Neural cell (in vitro differentiated cells): ENCODE results near the gene PRRX2. TPM values are rescaled to one million over a fixed set of nuclear protein-coding genes. Genes with fewer than 3 reads are reported as not detected.

ENCODE experiments used
- H2AFZ ChIP-seq: fragments of 200-600, 300-800 bp; sonication (generic), shearing (Covaris generic); 2 replicates; pipeline ENCODE4 v1.6.0; 2014; ENCODE audit warnings: low read depth, mild to moderate bottlenecking, antibody characterized with exemption, low read length, moderate library complexity
- H3F3A ChIP-seq: fragments of 200-600 bp; shearing (Covaris generic); 2 replicates; pipeline ENCODE4 v1.6.1; 2016; ENCODE audit warnings: mild to moderate bottlenecking, moderate library complexity, mixed read lengths, antibody characterized with exemption, low read length; ENCODE audit not compliant: insufficient read depth, poor library complexity, severe bottlenecking
- H3K27ac ChIP-seq: fragments of 200-600, 300-800 bp; sonication (generic), shearing (Covaris generic); 2 replicates; pipeline ENCODE4 v1.5.1; 2014; ENCODE audit warnings: mild to moderate bottlenecking, low read length, moderate library complexity
- H3K27me3 ChIP-seq: fragments of 300-800, 200-600 bp; sonication (generic), shearing (Covaris generic); 2 replicates; pipeline ENCODE4 v1.6.0; 2014; ENCODE audit warnings: mild to moderate bottlenecking, low read depth, low read length, moderate library complexity; ENCODE audit not compliant: insufficient read depth
- H3K36me3 ChIP-seq: fragments of 300-800, 200-600 bp; sonication (generic), shearing (Covaris generic); 2 replicates; pipeline ENCODE4 v1.5.1; 2014; ENCODE audit warnings: mild to moderate bottlenecking, antibody characterized with exemption, low read length, moderate library complexity; ENCODE audit not compliant: insufficient read depth
- H3K4me2 ChIP-seq: fragments of 300-800, 200-600 bp; sonication (generic), shearing (Covaris generic); 2 replicates; pipeline ENCODE4 v1.6.0; 2014; ENCODE audit warnings: mild to moderate bottlenecking, low read length
- H3K4me3 ChIP-seq: fragments of 300-800, 200-600 bp; sonication (generic), shearing (Covaris generic); 2 replicates; pipeline ENCODE4 v1.5.1; 2014; ENCODE audit warnings: mild to moderate bottlenecking, low read length, moderate library complexity
- H3K79me2 ChIP-seq: fragments of 200-600 bp; shearing (Covaris generic); replicated peaks from 2 replicates; pipeline ENCODE4 v1.6.0; 2014; ENCODE audit warnings: mild to moderate bottlenecking, low read length, moderate library complexity; ENCODE audit not compliant: insufficient read depth
- H3K9ac ChIP-seq: fragments of 300-800, 200-600 bp; sonication (generic), shearing (Covaris generic); 2 replicates; pipeline ENCODE4 v1.6.1; 2016; ENCODE audit warnings: mild to moderate bottlenecking, low read length, mixed read lengths
- H3K9me2 ChIP-seq: fragments of 200-600 bp; shearing (Covaris generic); 2 replicates; pipeline ENCODE4 v1.6.1; 2016; ENCODE audit warnings: mild to moderate bottlenecking, low read length, mixed read lengths; ENCODE audit not compliant: insufficient read depth
- H3K9me3 ChIP-seq: fragments of 200-600, 300-800 bp; sonication (generic), shearing (Covaris generic); 2 replicates; pipeline ENCODE4 v1.6.1; 2016; ENCODE audit warnings: mild to moderate bottlenecking, mixed run types, low read length, moderate library complexity, mixed read lengths
- H4K20me1 ChIP-seq: fragments of 200-600 bp; shearing (Covaris generic); 2 replicates; pipeline ENCODE4 v1.6.1; 2016; ENCODE audit warnings: mild to moderate bottlenecking, mixed run types; ENCODE audit not compliant: insufficient read depth
- CTCF ChIP-seq: fragments of 450-650 bp; IDR thresholded peaks from 2 replicates; pipeline ENCODE4 v1.5.1; 2014; ENCODE audit warnings: antibody characterized with exemption, mild to moderate bottlenecking, moderate library complexity; ENCODE audit not compliant: poor library complexity, severe bottlenecking
- EP300 ChIP-seq: fragments of 450-650 bp; conservative IDR thresholded peaks from 2 replicates; pipeline ENCODE4 v1.6.1; 2014; ENCODE audit warnings: antibody characterized with exemption, mild to moderate bottlenecking, moderate library complexity; ENCODE audit not compliant: poor library complexity, severe bottlenecking
- EZH2 ChIP-seq: fragments of 200-600, 300-800 bp; shearing (Covaris generic), sonication (generic); IDR thresholded peaks from 2 replicates; pipeline ENCODE4 v1.6.1; 2014; ENCODE audit warnings: antibody characterized with exemption, low read length, borderline replicate concordance, mild to moderate bottlenecking; ENCODE audit not compliant: insufficient read depth, poor library complexity, severe bottlenecking
- MXI1 ChIP-seq: fragments of 450-650 bp; conservative IDR thresholded peaks from 2 replicates; pipeline ENCODE4 v1.6.1; 2014; ENCODE audit warnings: antibody characterized with exemption, mild to moderate bottlenecking; ENCODE audit not compliant: poor library complexity, severe bottlenecking
- POLR2AphosphoS5 ChIP-seq: IDR thresholded peaks from 2 replicates; pipeline ENCODE4 v1.6.1; 2012
- RAD21 ChIP-seq: fragments of 450-650 bp; conservative IDR thresholded peaks from 2 replicates; pipeline ENCODE4 v1.6.1; 2014; ENCODE audit warnings: antibody characterized with exemption, mild to moderate bottlenecking, moderate library complexity
- REST ChIP-seq: IDR thresholded peaks from 2 replicates; pipeline ENCODE4 v1.6.1; 2012; ENCODE audit warnings: borderline replicate concordance
- SMC3 ChIP-seq: fragments of 450-650 bp; conservative IDR thresholded peaks from 2 replicates; pipeline ENCODE4 v1.6.1; 2014; ENCODE audit warnings: antibody characterized with exemption, mild to moderate bottlenecking, moderate library complexity; ENCODE audit not compliant: poor library complexity
- TAF1 ChIP-seq: IDR thresholded peaks from 2 replicates; pipeline ENCODE4 v1.6.1; 2012; ENCODE audit warnings: low read depth
- polyA plus RNA-seq: library from polyadenylated mRNA; depleted of rRNA; stranded (reverse); fragments of >200 nt; gene quantifications from 2 replicates; pipeline ENCODE4 v1.2.3, GENCODE V29; 2014

The PRRX2 gene
- polyA plus RNA-seq, 1 donor from 2014 or later = not detected

- no peak for TF ChIP-seq CTCF
- TF ChIP-seq MXI1 = no peak
- TF ChIP-seq POLR2AphosphoS5 = no peak
- TF ChIP-seq EP300 = no peak
- TF ChIP-seq TAF1 = no peak
- TF ChIP-seq RAD21 = no peak
- no peak for TF ChIP-seq EZH2
- no peak for TF ChIP-seq REST
- no peak overlapping the region for H3K4me2 ChIP-seq
- no peaks in the 10 kb centered on the region for H3K79me2 ChIP-seq
- H3F3A ChIP-seq = no peaks in the 10 kb centered on the region
- H3K9ac ChIP-seq = no peak overlapping the region
- no peaks in the 10 kb centered on the region for H3K27me3 ChIP-seq
- H3K4me3 ChIP-seq = no peak overlapping the region
- no peak overlapping the region for H3K27ac ChIP-seq
- no peaks in the 10 kb centered on the region for H3K36me3 ChIP-seq
- H4K20me1 ChIP-seq = no peaks in the 10 kb centered on the region
- no peaks in the 10 kb centered on the region for H3K9me3 ChIP-seq
- no peaks in the 10 kb centered on the region for H3K9me2 ChIP-seq
- H2AFZ ChIP-seq = no peak overlapping the region
Observed at GRCh38 chr9:129677456-129677855, 12.0 kb downstream of the PRRX2 start.

- no peak overlapping the region for H3K4me2 ChIP-seq
- H3K4me3 ChIP-seq = no peak overlapping the region
- no peaks in the 10 kb centered on the region for H4K20me1 ChIP-seq
- no peaks in the 10 kb centered on the region for H3K9me3 ChIP-seq
- H3K79me2 ChIP-seq = no peaks in the 10 kb centered on the region
- no peak for TF ChIP-seq EP300
- TF ChIP-seq SMC3 = no peak
- no peak for TF ChIP-seq CTCF
- no peak for TF ChIP-seq POLR2AphosphoS5
- TF ChIP-seq REST = no peak
- TF ChIP-seq EZH2 = no peak
- TF ChIP-seq TAF1 = no peak
- no peak for TF ChIP-seq RAD21
- TF ChIP-seq MXI1 = no peak
- H3K27me3 ChIP-seq = no peaks in the 10 kb centered on the region
- no peak overlapping the region for H2AFZ ChIP-seq
- H3K27ac ChIP-seq = no peak overlapping the region
- no peaks in the 10 kb centered on the region for H3K9me2 ChIP-seq
- no peaks in the 10 kb centered on the region for H3F3A ChIP-seq
- no peaks in the 10 kb centered on the region for H3K36me3 ChIP-seq
- H3K9ac ChIP-seq = no peak overlapping the region
Observed at GRCh38 chr9:129678844-129679243, 13.4 kb downstream of the PRRX2 start.
